UCSD-AML1 (cell line): Measurements from ENCODE around the gene IRF6.

Experiments used
- DNase-seq: peaks from one replicate; lab custom pipeline; 2025; ENCODE audit not compliant: unreplicated experiment; lab: John Stamatoyannopoulos, UW

The IRF6 gene

GRCh38 chr1:209761011-209761635 lies 44.8 kb downstream of the IRF6 start:
- no peak for DNase-seq

GRCh38 chr1:209759829-209760359 lies 46.0 kb downstream of the IRF6 start:
- no peak for DNase-seq

- DNase-seq, result no peak
Observed at GRCh38 chr1:209758400-209758799, 47.5 kb downstream of the IRF6 start.

- peak; percentile 49 for DNase-seq
Observed at GRCh38 chr1:209756615-209757445, 49.1 kb downstream of the IRF6 start.

GRCh38 chr1:209755926-209756614 lies 49.9 kb downstream of the IRF6 start, which contains the start of gene TRAF3IP3:
TRAF3IP3 (plus strand) TSS chr1:209756053; CDS start chr1:209760040, 3,987 bp downstream.
- DNase-seq, result peak; percentile 62

- no peak for DNase-seq
Observed at GRCh38 chr1:209755256-209755655, 50.7 kb downstream of the IRF6 start.

GRCh38 chr1:209752890-209753289 lies 53.1 kb downstream of the IRF6 start:
- no peak for DNase-seq

GRCh38 chr1:209751627-209752231 lies 54.2 kb downstream of the IRF6 start:
- DNase-seq, result no peak

- no peak for DNase-seq
Observed at GRCh38 chr1:209749670-209750323, 56.1 kb downstream of the IRF6 start.

- no peak for DNase-seq
Observed at GRCh38 chr1:209749205-209749604, 56.7 kb downstream of the IRF6 start.

- DNase-seq, result no peak
Observed at GRCh38 chr1:209748620-209749019, 57.3 kb downstream of the IRF6 start.

GRCh38 chr1:209747580-209748262 lies 58.2 kb downstream of the IRF6 start:
- peak; percentile 87 for DNase-seq

- DNase-seq, result no peak
Observed at GRCh38 chr1:209746451-209747165, 59.3 kb downstream of the IRF6 start.

GRCh38 chr1:209743145-209743482 lies 62.8 kb downstream of the IRF6 start:
- DNase-seq, result no peak

GRCh38 chr1:209742409-209743144 lies 63.4 kb downstream of the IRF6 start:
- no peak for DNase-seq

GRCh38 chr1:209741889-209742288 lies 64.1 kb downstream of the IRF6 start:
- DNase-seq, result no peak

- DNase-seq, result no peak
Observed at GRCh38 chr1:209741193-209741592, 64.7 kb downstream of the IRF6 start.

- no peak for DNase-seq
Observed at GRCh38 chr1:209738270-209738669, 67.7 kb downstream of the IRF6 start.

- DNase-seq, result no peak
Observed at GRCh38 chr1:209737118-209737505, 68.8 kb downstream of the IRF6 start.
